DOHH2 (cell line): ENCODE results near the gene PCSK9.

Source experiments
- H3F3A ChIP-seq: fragments of 200-600 bp; sonication (generic), shearing (Covaris generic); 2 replicates; pipeline ENCODE4 v1.6.0; 2016; ENCODE audit warnings: antibody characterized with exemption, mild to moderate bottlenecking; ENCODE audit not compliant: control insufficient read depth, insufficient read depth
- H3K27ac ChIP-seq: fragments of 200-600 bp; sonication (generic); 2 replicates; pipeline ENCODE4 v1.5.1; 2014; ENCODE audit warnings: low read depth, mild to moderate bottlenecking, low read length, moderate library complexity
- H3K27me3 ChIP-seq: fragments of 200-600 bp; sonication (generic); 2 replicates; pipeline ENCODE4 v1.6.1; 2014; ENCODE audit warnings: mild to moderate bottlenecking, low read length, mixed read lengths; ENCODE audit not compliant: control insufficient read depth
- H3K36me3 ChIP-seq: fragments of 200-600 bp; sonication (generic); 2 replicates; pipeline ENCODE4 v1.6.1; 2014; ENCODE audit warnings: mild to moderate bottlenecking, low read length, moderate library complexity, mixed read lengths; ENCODE audit not compliant: control insufficient read depth
- H3K4me1 ChIP-seq: fragments of 200-600 bp; sonication (generic); 2 replicates; pipeline ENCODE4 v1.6.1; 2014; ENCODE audit warnings: mild to moderate bottlenecking, low read length, mixed read lengths; ENCODE audit not compliant: control insufficient read depth
- H3K4me2 ChIP-seq: fragments of 200-600 bp; sonication (generic); 2 replicates; pipeline ENCODE4 v1.6.0; 2014; ENCODE audit warnings: mild to moderate bottlenecking, low read length, moderate library complexity
- H3K4me3 ChIP-seq: fragments of 200-600 bp; sonication (generic); 2 replicates; pipeline ENCODE4 v1.5.1; 2014; ENCODE audit warnings: mild to moderate bottlenecking, low read length, mixed read lengths
- H3K79me2 ChIP-seq: fragments of 200-600 bp; sonication (generic); 2 replicates; pipeline ENCODE4 v1.6.1; 2014; ENCODE audit warnings: mild to moderate bottlenecking, low read length, mixed read lengths; ENCODE audit not compliant: control insufficient read depth
- H3K9me2 ChIP-seq: fragments of 200-600 bp; sonication (generic); replicated peaks from 2 replicates; pipeline ENCODE4 v1.6.1; 2014; ENCODE audit warnings: mild to moderate bottlenecking, low read length, mixed read lengths; ENCODE audit not compliant: control insufficient read depth
- H3K9me3 ChIP-seq: fragments of 200-600 bp; sonication (generic); 2 replicates; pipeline ENCODE4 v1.6.1; 2014; ENCODE audit warnings: antibody characterized with exemption, low read length, mixed read lengths; ENCODE audit not compliant: control insufficient read depth, insufficient read depth
- H4K20me1 ChIP-seq: fragments of 200-600 bp; sonication (generic); 2 replicates; pipeline ENCODE4 v1.6.0; 2014; ENCODE audit warnings: low read depth, mild to moderate bottlenecking, antibody characterized with exemption, low read length, moderate library complexity; ENCODE audit not compliant: control insufficient read depth, insufficient read depth
- EZH2phosphoT487 ChIP-seq: fragments of 200-600 bp; sonication (generic); IDR thresholded peaks from 2 replicates; pipeline ENCODE4 v1.6.1; 2017; ENCODE audit warnings: borderline replicate concordance, mild to moderate bottlenecking, antibody characterized with exemption, low read length, moderate library complexity, mixed read lengths
- TF ChIP-seq, protein P1 (sequence below): fragments of 200-600 bp; sonication (generic); IDR thresholded peaks from one replicate; pipeline ENCODE4 v1.5.1; 2014; ENCODE audit warnings: antibody characterized with exemption, mild to moderate bottlenecking, low read depth, low read length; ENCODE audit not compliant: poor library complexity, severe bottlenecking

Gene PCSK9

DNA sequence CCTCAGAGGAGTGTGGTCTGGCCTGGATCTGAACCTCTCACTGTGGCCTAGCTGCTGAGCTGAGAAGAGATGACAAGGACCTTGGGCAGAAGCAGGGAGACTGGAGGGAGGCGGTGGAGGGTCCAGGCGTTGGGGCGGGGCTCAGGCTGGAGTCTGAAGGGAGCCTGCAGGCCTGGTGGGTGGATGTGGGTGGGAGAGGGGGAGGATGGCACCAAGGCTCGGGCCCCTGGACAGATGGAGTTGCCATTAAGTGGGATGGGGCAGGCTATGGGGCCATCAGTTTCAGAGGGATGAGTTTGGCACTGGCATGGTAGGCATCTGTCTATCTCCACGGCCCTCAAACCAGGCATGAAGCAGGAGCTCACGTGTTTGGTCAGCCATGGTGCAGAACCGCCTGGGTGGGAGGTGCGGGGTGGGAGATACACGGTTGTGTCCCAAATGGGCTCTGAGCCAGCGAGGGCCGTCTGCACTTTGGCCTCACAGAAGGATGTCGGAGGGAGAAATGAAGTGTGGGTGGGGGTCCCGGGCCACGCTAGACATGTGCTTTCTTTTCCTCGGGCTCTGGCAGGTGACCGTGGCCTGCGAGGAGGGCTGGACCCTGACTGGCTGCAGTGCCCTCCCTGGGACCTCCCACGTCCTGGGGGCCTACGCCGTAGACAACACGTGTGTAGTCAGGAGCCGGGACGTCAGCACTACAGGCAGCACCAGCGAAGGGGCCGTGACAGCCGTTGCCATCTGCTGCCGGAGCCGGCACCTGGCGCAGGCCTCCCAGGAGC lies 23.6 kb downstream of the PCSK9 start:
- Histone ChIP-seq H3K9me2 (no peaks in the 10 kb centered on the region), H3K4me3 (no peak overlapping the region), H3K27me3 (no peaks in the 10 kb centered on the region), H3K79me2 (no peaks in the 10 kb centered on the region), H3K9me3 (no peaks in the 10 kb centered on the region), H3K36me3 (peaks cover 16% of the 10 kb centered on the region), H3K4me2 (no peak overlapping the region), H3F3A (no peaks in the 10 kb centered on the region), H4K20me1 (no peaks in the 10 kb centered on the region), H3K27ac (no peak overlapping the region), H3K4me1 (no peaks in the 10 kb centered on the region)
- TF ChIP-seq, protein P1, sequence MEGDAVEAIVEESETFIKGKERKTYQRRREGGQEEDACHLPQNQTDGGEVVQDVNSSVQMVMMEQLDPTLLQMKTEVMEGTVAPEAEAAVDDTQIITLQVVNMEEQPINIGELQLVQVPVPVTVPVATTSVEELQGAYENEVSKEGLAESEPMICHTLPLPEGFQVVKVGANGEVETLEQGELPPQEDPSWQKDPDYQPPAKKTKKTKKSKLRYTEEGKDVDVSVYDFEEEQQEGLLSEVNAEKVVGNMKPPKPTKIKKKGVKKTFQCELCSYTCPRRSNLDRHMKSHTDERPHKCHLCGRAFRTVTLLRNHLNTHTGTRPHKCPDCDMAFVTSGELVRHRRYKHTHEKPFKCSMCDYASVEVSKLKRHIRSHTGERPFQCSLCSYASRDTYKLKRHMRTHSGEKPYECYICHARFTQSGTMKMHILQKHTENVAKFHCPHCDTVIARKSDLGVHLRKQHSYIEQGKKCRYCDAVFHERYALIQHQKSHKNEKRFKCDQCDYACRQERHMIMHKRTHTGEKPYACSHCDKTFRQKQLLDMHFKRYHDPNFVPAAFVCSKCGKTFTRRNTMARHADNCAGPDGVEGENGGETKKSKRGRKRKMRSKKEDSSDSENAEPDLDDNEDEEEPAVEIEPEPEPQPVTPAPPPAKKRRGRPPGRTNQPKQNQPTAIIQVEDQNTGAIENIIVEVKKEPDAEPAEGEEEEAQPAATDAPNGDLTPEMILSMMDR: no peak
- no peak for TF ChIP-seq EZH2phosphoT487

DNA sequence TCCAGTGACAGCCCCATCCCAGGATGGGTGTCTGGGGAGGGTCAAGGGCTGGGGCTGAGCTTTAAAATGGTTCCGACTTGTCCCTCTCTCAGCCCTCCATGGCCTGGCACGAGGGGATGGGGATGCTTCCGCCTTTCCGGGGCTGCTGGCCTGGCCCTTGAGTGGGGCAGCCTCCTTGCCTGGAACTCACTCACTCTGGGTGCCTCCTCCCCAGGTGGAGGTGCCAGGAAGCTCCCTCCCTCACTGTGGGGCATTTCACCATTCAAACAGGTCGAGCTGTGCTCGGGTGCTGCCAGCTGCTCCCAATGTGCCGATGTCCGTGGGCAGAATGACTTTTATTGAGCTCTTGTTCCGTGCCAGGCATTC lies 24.2 kb downstream of the PCSK9 start:
- no peaks in the 10 kb centered on the region for H3K79me2 ChIP-seq
- no peak overlapping the region for H3K4me3 ChIP-seq
- peaks cover 19% of the 10 kb centered on the region for H3K36me3 ChIP-seq
- no peaks in the 10 kb centered on the region for H4K20me1 ChIP-seq
- H3K4me2 ChIP-seq: no peak overlapping the region
- H3F3A ChIP-seq: no peaks in the 10 kb centered on the region
- H3K9me2 ChIP-seq: no peaks in the 10 kb centered on the region
- H3K27ac ChIP-seq: no peak overlapping the region
- TF ChIP-seq, protein P1: no peak
- no peak for TF ChIP-seq EZH2phosphoT487
- H3K27me3 ChIP-seq: no peaks in the 10 kb centered on the region
- no peaks in the 10 kb centered on the region for H3K4me1 ChIP-seq
- no peaks in the 10 kb centered on the region for H3K9me3 ChIP-seq

DNA sequence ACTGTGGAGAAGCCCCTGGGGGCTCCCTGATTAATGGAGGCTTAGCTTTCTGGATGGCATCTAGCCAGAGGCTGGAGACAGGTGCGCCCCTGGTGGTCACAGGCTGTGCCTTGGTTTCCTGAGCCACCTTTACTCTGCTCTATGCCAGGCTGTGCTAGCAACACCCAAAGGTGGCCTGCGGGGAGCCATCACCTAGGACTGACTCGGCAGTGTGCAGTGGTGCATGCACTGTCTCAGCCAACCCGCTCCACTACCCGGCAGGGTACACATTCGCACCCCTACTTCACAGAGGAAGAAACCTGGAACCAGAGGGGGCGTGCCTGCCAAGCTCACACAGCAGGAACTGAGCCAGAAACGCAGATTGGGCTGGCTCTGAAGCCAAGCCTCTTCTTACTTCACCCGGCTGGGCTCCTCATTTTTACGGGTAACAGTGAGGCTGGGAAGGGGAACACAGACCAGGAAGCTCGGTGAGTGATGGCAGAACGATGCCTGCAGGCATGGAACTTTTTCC lies 24.8 kb downstream of the PCSK9 start:
- H3K27ac ChIP-seq: no peak overlapping the region
- no peaks in the 10 kb centered on the region for H3K4me1 ChIP-seq
- no peak for TF ChIP-seq EZH2phosphoT487
- TF ChIP-seq, protein P1: peak; percentile 10
- peaks cover 25% of the 10 kb centered on the region for H3K36me3 ChIP-seq
- H3K9me3 ChIP-seq: no peaks in the 10 kb centered on the region
- no peaks in the 10 kb centered on the region for H3K9me2 ChIP-seq
- no peak overlapping the region for H3K4me2 ChIP-seq
- H3F3A ChIP-seq: no peaks in the 10 kb centered on the region
- H4K20me1 ChIP-seq: no peaks in the 10 kb centered on the region
- no peak overlapping the region for H3K4me3 ChIP-seq
- H3K27me3 ChIP-seq: no peaks in the 10 kb centered on the region
- H3K79me2 ChIP-seq: no peaks in the 10 kb centered on the region
